PC-9 (cell line): Measurements from ENCODE around the gene ARCN1. TPM values are rescaled to one million over a fixed set of nuclear protein-coding genes. Genes with fewer than 3 reads are reported as not detected.

ENCODE experiments used
- BruUV-seq: library from RNA; stranded (reverse); fragments of 400-500 nt; replicated peaks from 2 replicates; lab custom pipeline; 2021; lab: Mats Ljungman, UMichigan
- CTCF ChIA-PET: fragments of 300-600 bp; sonication (Branson Sonifier 250); formaldehyde crosslinking; loops from one replicate; lab custom pipeline; 2022; ENCODE audit warnings: antibody characterized with exemption; lab: Charles Lee
- POLR2A ChIA-PET: fragments of 300-600 bp; sonication (Branson Sonifier 250); formaldehyde crosslinking; loops from one replicate; lab custom pipeline; 2022; ENCODE audit warnings: antibody characterized with exemption; ENCODE audit not compliant: unreplicated experiment; lab: Charles Lee
- DNase-seq, 2 experiments: peaks; one replicate each; pipeline versions ENCODE4 v3.0.0 to v3.0.0-alpha.2; 2015 to 2022; ENCODE audit warnings: mixed read lengths in 1 of 2
- H2AFZ ChIP-seq: fragments of 200-600 bp; sonication (generic); 2 replicates; pipeline ENCODE4 v1.8.1; 2017; ENCODE audit warnings: antibody characterized with exemption
- H3F3A ChIP-seq: fragments of 200-600 bp; sonication (generic); 2 replicates; pipeline ENCODE4 v1.8.1; 2017; ENCODE audit warnings: antibody characterized with exemption, mild to moderate bottlenecking, low read depth; ENCODE audit not compliant: insufficient read depth
- H3K27ac ChIP-seq: fragments of 200-600 bp; sonication (generic); 2 replicates; pipeline ENCODE4 v1.6.1; 2016; ENCODE audit warnings: mixed run types
- H3K27me3 ChIP-seq: fragments of 200-600 bp; sonication (generic); 2 replicates; pipeline ENCODE4 v1.6.1; 2016; ENCODE audit warnings: low read depth, mixed run types; ENCODE audit not compliant: insufficient read depth
- H3K36me3 ChIP-seq: fragments of 200-600 bp; sonication (generic); 2 replicates; pipeline ENCODE4 v1.6.1; 2016; ENCODE audit warnings: low read depth, mixed run types
- H3K4me1 ChIP-seq: fragments of 200-600 bp; sonication (generic); replicated peaks from 2 replicates; pipeline ENCODE4 v1.6.1; 2016; ENCODE audit warnings: mixed run types; ENCODE audit not compliant: insufficient read depth
- H3K4me2 ChIP-seq: fragments of 200-600 bp; sonication (generic); 2 replicates; pipeline ENCODE4 v1.6.1; 2017; ENCODE audit warnings: mixed run types
- H3K4me3 ChIP-seq: fragments of 200-600 bp; sonication (generic); 2 replicates; pipeline ENCODE4 v1.6.1; 2016; ENCODE audit warnings: mixed run types
- H3K79me2 ChIP-seq: fragments of 200-600 bp; sonication (generic); 2 replicates; pipeline ENCODE4 v1.6.1; 2017; ENCODE audit warnings: low read depth, mixed run types
- H3K9me2 ChIP-seq: fragments of 200-600 bp; sonication (generic); 2 replicates; pipeline ENCODE4 v1.8.1; 2017; ENCODE audit warnings: mild to moderate bottlenecking; ENCODE audit not compliant: insufficient read depth
- H3K9me3 ChIP-seq: fragments of 200-600 bp; sonication (generic); 2 replicates; pipeline ENCODE4 v1.8.1; 2016; ENCODE audit warnings: low read depth; ENCODE audit not compliant: insufficient read depth
- H4K20me1 ChIP-seq: fragments of 200-600 bp; sonication (generic); 2 replicates; pipeline ENCODE4 v1.8.1; 2017; ENCODE audit not compliant: insufficient read depth
- CTCF ChIP-seq: fragments of 200-600 bp; sonication (generic); conservative IDR thresholded peaks from 2 replicates; pipeline ENCODE4 v1.6.1; 2017; ENCODE audit warnings: mixed run types, antibody characterized with exemption, mild to moderate bottlenecking, moderate library complexity
- EZH2 ChIP-seq: fragments of 200-600 bp; sonication (generic); IDR thresholded peaks from 2 replicates; pipeline ENCODE4 v1.8.0; 2017; ENCODE audit warnings: antibody characterized with exemption, low read depth
- intact Hi-C: fragments of 100-400 bp; cut with micrococcal nuclease; formaldehyde crosslinking; loops from one replicate; pipeline ENCODE4 v1.10.0; 2022; ENCODE audit not compliant: unreplicated experiment
- total RNA-seq: library from RNA; stranded (reverse); gene quantifications from 2 replicates; pipeline ENCODE4 v1.2.3, GENCODE V29; 2021

ARCN1 gene
- total RNA-seq, 1 experiment from 2014 or later: 105 TPM

- no peak overlapping the region for H3K4me2 ChIP-seq
- H3K9me3 ChIP-seq: no peaks in the 10 kb centered on the region
- H3K4me3 ChIP-seq: no peak overlapping the region
- 0 out of 2 replicates have a peak, but pooled peaks cover 3% of the 10 kb centered on the region for H3F3A ChIP-seq
- no peak overlapping the region for H2AFZ ChIP-seq
- H3K27ac ChIP-seq: no peak overlapping the region
- no peaks in the 10 kb centered on the region for H3K9me2 ChIP-seq
- H3K36me3 ChIP-seq: no peaks in the 10 kb centered on the region
- no peaks in the 10 kb centered on the region for H3K4me1 ChIP-seq
- no peaks in the 10 kb centered on the region for H3K79me2 ChIP-seq
- intact Hi-C loops: no loop called here
- DNase-seq: no peak
- no peaks in the 10 kb centered on the region for H3K27me3 ChIP-seq
- ChIA-PET POLR2A (interaction anchor here (0.6 kb wide), 1 partner anchor 454 kb away, joined by 4 read pairs; no protein-coding TSS in a partner anchor), CTCF (no interaction called here)
- TF ChIP-seq EZH2 (no peak), CTCF (no peak)
- no peaks in the 10 kb centered on the region for H4K20me1 ChIP-seq
- no TSS peak for BruUV-seq
Observed at GRCh38 chr11:118536726-118537125, 35.5 kb upstream of the ARCN1 start.

- Histone ChIP-seq H3K4me2 (no peak overlapping the region), H3K27me3 (no peaks in the 10 kb centered on the region), H3F3A (0 out of 2 replicates have a peak, but pooled peaks cover 3% of the 10 kb centered on the region), H3K4me1 (no peaks in the 10 kb centered on the region), H3K36me3 (no peaks in the 10 kb centered on the region), H4K20me1 (no peaks in the 10 kb centered on the region), H3K27ac (no peak overlapping the region), H3K9me3 (no peaks in the 10 kb centered on the region), H3K4me3 (no peak overlapping the region), H3K79me2 (no peaks in the 10 kb centered on the region), H2AFZ (no peak overlapping the region), H3K9me2 (no peaks in the 10 kb centered on the region)
- ChIA-PET CTCF (no interaction called here), POLR2A (interaction anchor here (0.6 kb wide), 1 partner anchor 455 kb away, joined by 4 read pairs; no protein-coding TSS in a partner anchor)
- BruUV-seq: no TSS peak
- TF ChIP-seq CTCF (no peak), EZH2 (no peak)
- no peak for DNase-seq
- intact Hi-C loops: no loop called here
Observed at GRCh38 chr11:118537409-118537980, 34.7 kb upstream of the ARCN1 start.

- no peaks in the 10 kb centered on the region for H3K9me2 ChIP-seq
- no peak overlapping the region for H3K4me2 ChIP-seq
- H3K79me2 ChIP-seq: no peaks in the 10 kb centered on the region
- intact Hi-C loops: no loop called here
- DNase-seq: no peak
- no peak overlapping the region for H3K27ac ChIP-seq
- H3K9me3 ChIP-seq: no peaks in the 10 kb centered on the region
- no peaks in the 10 kb centered on the region for H3K27me3 ChIP-seq
- peaks cover 3% of the 10 kb centered on the region for H3F3A ChIP-seq
- no peaks in the 10 kb centered on the region for H3K36me3 ChIP-seq
- H2AFZ ChIP-seq: no peak overlapping the region
- TF ChIP-seq CTCF (no peak), EZH2 (no peak)
- H4K20me1 ChIP-seq: no peaks in the 10 kb centered on the region
- H3K4me1 ChIP-seq: no peaks in the 10 kb centered on the region
- BruUV-seq: no TSS peak
- H3K4me3 ChIP-seq: no peak overlapping the region
- POLR2A ChIA-PET: no interaction called here
- CTCF ChIA-PET: interaction anchor here (0.6 kb wide), 1 partner anchor 9 kb away, joined by 3 read pairs; no protein-coding TSS in a partner anchor
Observed at GRCh38 chr11:118544010-118544646, 28.1 kb upstream of the ARCN1 start.
